H9 (cell line): ENCODE data around the gene DNAJC15. TPM values are rescaled to one million over a fixed set of nuclear protein-coding genes. Genes with fewer than 3 reads are reported as not detected.
"Not testable (repeated sequence)": the region's sequence is repeated elsewhere in the genome, so short reads cannot be mapped to it uniquely, and the experiment has no call there.

Experiments used
- DNase-seq: peaks from one replicate; pipeline ENCODE4 v3.0.0-alpha.2; 2017
- H2AFZ ChIP-seq: one replicate; pipeline ENCODE4 v1.6.1; 2013; ENCODE audit warnings: mild to moderate bottlenecking, low read length, control low read depth, moderate library complexity
- H2AK5ac ChIP-seq: 2 replicates; pipeline ENCODE4 v1.6.1; 2013; ENCODE audit warnings: low read length, control low read depth, mixed read lengths; ENCODE audit not compliant: insufficient read length
- H2BK120ac ChIP-seq: one replicate; pipeline ENCODE4 v1.6.1; 2013; ENCODE audit warnings: low read depth, mild to moderate bottlenecking, low read length, control low read depth, inconsistent platforms; ENCODE audit not compliant: poor library complexity, severe bottlenecking
- H2BK12ac ChIP-seq: 2 replicates; pipeline ENCODE4 v1.6.1; 2013; ENCODE audit warnings: low read length, control low read depth, mixed read lengths, low read depth; ENCODE audit not compliant: insufficient read length
- H2BK15ac ChIP-seq: 2 replicates; pipeline ENCODE4 v1.6.1; 2013; ENCODE audit warnings: low read depth, low read length, control low read depth
- H2BK20ac ChIP-seq: one replicate; pipeline ENCODE4 v1.6.1; 2013; ENCODE audit warnings: low read depth, mild to moderate bottlenecking, low read length, control low read depth, inconsistent platforms; ENCODE audit not compliant: poor library complexity, severe bottlenecking
- H2BK5ac ChIP-seq: 2 replicates; pipeline ENCODE4 v1.6.1; 2013; ENCODE audit warnings: low read length, control low read depth, mixed read lengths; ENCODE audit not compliant: insufficient read length
- H3K14ac ChIP-seq: 2 replicates; pipeline ENCODE4 v1.6.1; 2013; ENCODE audit warnings: low read length, control low read depth; ENCODE audit not compliant: insufficient read depth
- H3K18ac ChIP-seq: 2 replicates; pipeline ENCODE4 v1.6.1; 2013; ENCODE audit warnings: low read depth, mild to moderate bottlenecking, mixed read lengths, low read length, control low read depth; ENCODE audit not compliant: insufficient read length
- H3K23ac ChIP-seq: 2 replicates; pipeline ENCODE4 v1.6.1; 2013; ENCODE audit warnings: low read length, control low read depth, mixed read lengths, low read depth; ENCODE audit not compliant: insufficient read length
- H3K23me2 ChIP-seq: 2 replicates; pipeline ENCODE4 v1.6.1; 2013; ENCODE audit warnings: low read depth, mild to moderate bottlenecking, mixed read lengths, low read length, control low read depth; ENCODE audit not compliant: insufficient read length, poor library complexity, severe bottlenecking
- H3K27ac ChIP-seq: 2 replicates; pipeline ENCODE4 v1.5.1; 2013; ENCODE audit warnings: low read length, control low read depth, mixed read lengths, low read depth; ENCODE audit not compliant: insufficient read length
- H3K27me3 ChIP-seq: 2 replicates; pipeline ENCODE4 v1.6.1; 2013; ENCODE audit warnings: low read length, control low read depth, inconsistent platforms; ENCODE audit not compliant: insufficient read depth
- H3K4ac ChIP-seq: 2 replicates; pipeline ENCODE4 v1.6.1; 2013; ENCODE audit warnings: low read depth, mild to moderate bottlenecking, control low read depth, inconsistent platforms, low read length, moderate library complexity
- H3K4me1 ChIP-seq: 2 replicates; pipeline ENCODE4 v1.6.1; 2013; ENCODE audit warnings: low read length, control low read depth, inconsistent platforms; ENCODE audit not compliant: insufficient read depth
- H3K4me2 ChIP-seq: 2 replicates; pipeline ENCODE4 v1.6.1; 2013; ENCODE audit warnings: low read length, control low read depth, mixed read lengths; ENCODE audit not compliant: insufficient read length, insufficient read depth
- H3K56ac ChIP-seq: 2 replicates; pipeline ENCODE4 v1.6.1; 2013; ENCODE audit warnings: low read depth, mild to moderate bottlenecking, mixed read lengths, low read length, control low read depth; ENCODE audit not compliant: insufficient read length
- H3K79me1 ChIP-seq: 2 replicates; pipeline ENCODE4 v1.6.1; 2013; ENCODE audit warnings: low read depth, mild to moderate bottlenecking, moderate library complexity, low read length, control low read depth, inconsistent platforms; ENCODE audit not compliant: insufficient read depth, poor library complexity, severe bottlenecking
- H3K79me2 ChIP-seq: 2 replicates; pipeline ENCODE4 v1.6.1; 2013; ENCODE audit warnings: low read length, control low read depth, inconsistent platforms; ENCODE audit not compliant: insufficient read depth
- H3K9ac ChIP-seq: 2 replicates; pipeline ENCODE4 v1.6.1; 2013; ENCODE audit warnings: low read length, control low read depth, mixed read lengths; ENCODE audit not compliant: insufficient read length; ENCODE audit errors: extremely low read depth
- H3K9me3 ChIP-seq: one replicate; pipeline ENCODE4 v1.6.1; 2013; ENCODE audit warnings: low read depth, low read length, inconsistent platforms; ENCODE audit not compliant: control insufficient read depth
- H3T11ph ChIP-seq: one replicate; pipeline ENCODE4 v1.6.1; 2013; ENCODE audit warnings: mild to moderate bottlenecking, low read length, control low read depth, inconsistent platforms
- H4K20me1 ChIP-seq: one replicate; pipeline ENCODE4 v1.6.1; 2013; ENCODE audit not compliant: control insufficient read depth, insufficient read length, insufficient read depth
- H4K5ac ChIP-seq: 2 replicates; pipeline ENCODE4 v1.6.1; 2013; ENCODE audit warnings: low read depth, mild to moderate bottlenecking, mixed read lengths, low read length, control low read depth; ENCODE audit not compliant: insufficient read length
- H4K8ac ChIP-seq: replicated peaks from 2 replicates; pipeline ENCODE4 v1.6.1; 2013; ENCODE audit warnings: low read length, control low read depth, mixed read lengths, low read depth; ENCODE audit not compliant: insufficient read length
- H4K91ac ChIP-seq: 2 replicates; pipeline ENCODE4 v1.6.1; 2013; ENCODE audit warnings: low read depth, mild to moderate bottlenecking, moderate library complexity, mixed read lengths, low read length, control low read depth; ENCODE audit not compliant: insufficient read length
- H3K27ac Mint-ChIP-seq, 3 experiments: 2 replicates in 2 of 3; 3 replicates in 1 of 3; pipeline ENCODE4 v1.8.0; 2020 to 2021; ENCODE audit warnings: mixed read lengths in 3 of 3, mild to moderate bottlenecking in 1 of 3, moderate library complexity in 1 of 3
- H3K27me3 Mint-ChIP-seq: 2 replicates; pipeline ENCODE4 v1.8.0; 2021; ENCODE audit warnings: low read depth, mild to moderate bottlenecking, moderate library complexity, mixed read lengths
- H3K36me3 Mint-ChIP-seq, 3 experiments: 2 replicates in 2 of 3; 3 replicates in 1 of 3; pipeline ENCODE4 v1.8.0; 2020 to 2021; ENCODE audit warnings: low read depth in 3 of 3, mixed read lengths in 3 of 3; ENCODE audit not compliant: insufficient read depth in 1 of 3
- H3K4me1 Mint-ChIP-seq, 2 experiments: 2 replicates each; pipeline ENCODE4 v1.8.0; 2020; ENCODE audit warnings: mixed read lengths in 2 of 2
- H3K4me3 Mint-ChIP-seq, 2 experiments: 2 replicates in 1 of 2; 3 replicates in 1 of 2; pipeline ENCODE4 v1.8.0; 2020 to 2021; ENCODE audit warnings: mild to moderate bottlenecking in 2 of 2, mixed read lengths in 2 of 2, moderate library complexity in 1 of 2
- H3K9me3 Mint-ChIP-seq, 2 experiments: 2 replicates in 1 of 2; 3 replicates in 1 of 2; pipeline ENCODE4 v1.8.0; 2020; ENCODE audit warnings: mild to moderate bottlenecking in 2 of 2, mixed read lengths in 2 of 2, moderate library complexity in 1 of 2
- CTCF ChIP-seq: fragments of 200-600 bp; sonication (generic); conservative IDR thresholded peaks from 3 replicates; pipeline ENCODE4 v1.8.0; 2021; ENCODE audit warnings: antibody characterized with exemption, mild to moderate bottlenecking
- WGBS: extraction: QIAGEN DNeasy Blood & Tissue Kit; methylation state at CpG from one replicate; pipeline ENCODE4 v1.1.7; 2013; ENCODE audit warnings: missing lambda C conversion rate, low lambda C conversion rate, mixed read lengths; ENCODE audit not compliant: insufficient read length; ENCODE audit errors: extremely low coverage; 5-methylcytosine and 5-hydroxymethylcytosine counted together
- total RNA-seq: library from RNA; stranded (reverse); gene quantifications from 2 replicates; pipeline ENCODE4 v1.2.1, GENCODE V29; 2021

Gene DNAJC15
- total RNA-seq, 1 experiment from 2014 or later, result 13.4 TPM

- Histone ChIP-seq H3K9ac (no peak overlapping the region), H3K79me2 (peaks cover 3% of the 10 kb centered on the region; the same call in 1 of the 2 replicates), H3K14ac (no peak overlapping the region), H3K27me3 (no peaks in the 10 kb centered on the region), H3K4ac (no peak overlapping the region), H3K4me1 (no peaks in the 10 kb centered on the region; the same call in 1 of the 2 replicates), H3K4me2 (no peak overlapping the region), H3K9me3 (no peaks in the 10 kb centered on the region), H3K79me1 (no peaks in the 10 kb centered on the region), H3T11ph (no peak overlapping the region), H2AK5ac (no peak overlapping the region), H4K91ac (no peak overlapping the region), H2BK120ac (no peak overlapping the region), H3K56ac (no peak overlapping the region), H2BK5ac (no peak overlapping the region), H2BK12ac (no peak overlapping the region), H3K27ac (no peak overlapping the region), H4K20me1 (no peaks in the 10 kb centered on the region), H3K23ac (no peak overlapping the region), H4K5ac (no peak overlapping the region), H2AFZ (no peak overlapping the region), H3K18ac (no peak overlapping the region), H4K8ac (no peak overlapping the region), H2BK15ac (no peak overlapping the region), H2BK20ac (no peak overlapping the region), H3K23me2 (no peaks in the 10 kb centered on the region)
- TF ChIP-seq CTCF, result no peak
- Mint-ChIP-seq H3K4me3 (no peak overlapping the region), H3K9me3 (no peaks in the 10 kb centered on the region; a peak in 2 of 5 replicates), H3K27me3 (no peaks in the 10 kb centered on the region), H3K36me3 (peaks cover 0 to 16% (median 4%) of the 10 kb centered on the region in 3 experiments; a peak in 6 of 7 replicates), H3K27ac (peak overlapping the region in 1 of 3 experiments; percentile 3; a peak in 2 of 7 replicates), H3K4me1 (peaks cover 45 to 57% of the 10 kb centered on the region in 2 experiments)
- WGBS, result no CpG with 5 or more reads among the region's 5 CpGs
- DNase-seq, result no peak
Observed at GRCh38 chr13:43044720-43045301, 21.4 kb downstream of the DNAJC15 start.

DNA sequence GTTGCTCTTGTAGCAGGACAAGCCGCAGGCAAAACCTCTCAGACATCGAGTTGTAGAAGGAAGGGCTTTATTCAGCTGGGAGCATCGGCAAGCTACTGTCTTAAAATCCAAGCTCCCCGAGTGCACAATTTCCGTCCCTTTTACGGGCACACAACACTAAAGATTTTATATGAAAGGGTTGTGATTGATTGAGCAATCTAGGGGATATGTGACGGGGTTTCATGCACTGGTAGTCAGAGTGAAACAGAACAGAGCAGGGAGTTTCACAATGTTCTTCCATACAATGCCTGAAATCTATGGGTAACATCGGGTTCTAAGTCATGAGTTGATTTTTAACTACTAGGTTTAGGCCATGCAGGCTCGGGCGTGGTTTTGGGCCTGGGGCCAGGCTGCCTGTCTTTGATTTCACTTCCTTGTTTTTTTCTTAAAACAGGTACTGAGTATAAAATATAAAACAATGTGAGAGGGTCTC lies 22.0 kb downstream of the DNAJC15 start:
- not testable (repeated sequence) for H2BK120ac ChIP-seq, H3K9me3 ChIP-seq, H2BK15ac ChIP-seq, H2AFZ ChIP-seq, H3K9me3 Mint-ChIP-seq, H3K18ac ChIP-seq, H3K27ac ChIP-seq, H3K56ac ChIP-seq, H2BK12ac ChIP-seq, H4K20me1 ChIP-seq, H3K14ac ChIP-seq, H4K5ac ChIP-seq, H3K27me3 ChIP-seq, H3K9ac ChIP-seq, H2AK5ac ChIP-seq, H3K23me2 ChIP-seq, H3K23ac ChIP-seq, H3K27me3 Mint-ChIP-seq, H2BK5ac ChIP-seq, DNase-seq, H3K4me3 Mint-ChIP-seq, H3K79me2 ChIP-seq, H4K8ac ChIP-seq, H3T11ph ChIP-seq, H3K4me2 ChIP-seq, H3K79me1 ChIP-seq, H3K4me1 ChIP-seq, H2BK20ac ChIP-seq, H3K4ac ChIP-seq, H4K91ac ChIP-seq
- peaks cover 41 to 52% of the 10 kb centered on the region in 2 experiments for H3K4me1 Mint-ChIP-seq
- peaks cover 0 to 11% (median 2%) of the 10 kb centered on the region in 3 experiments; a peak in 4 of 7 replicates for H3K36me3 Mint-ChIP-seq
- no CpG with 5 or more reads among the region's 10 CpGs for WGBS
- peak overlapping the region in 1 of 3 experiments; percentile 3; a peak in 2 of 7 replicates for H3K27ac Mint-ChIP-seq
